Liver (tissue), 9 donors: ENCODE data around the gene TBC1D10B. TPM values are rescaled to one million over a fixed set of nuclear protein-coding genes. Genes with fewer than 3 reads are reported as not detected.
"Not testable (repeated sequence)": the region's sequence is repeated elsewhere in the genome, so short reads cannot be mapped to it uniquely, and the experiment has no call there.

Source experiments
- DNase-seq: peaks from one replicate; pipeline ENCODE4 v3.0.0-alpha.2; 2017; ENCODE audit warnings: low spot score
- H3K27ac ChIP-seq, 2 donors: one replicate each; pipeline ENCODE4 v1.7.0; 2013; ENCODE audit warnings: inconsistent platforms in 2 of 2, low read length in 2 of 2, control low read depth in 1 of 2, low read depth in 1 of 2, mild to moderate bottlenecking in 1 of 2
- H3K27me3 ChIP-seq, 4 donors: one replicate each; pipeline versions ENCODE4 v1.6.1 to v1.7.0; 2013; ENCODE audit warnings: low read length in 3 of 4, inconsistent platforms in 1 of 4, mild to moderate bottlenecking in 1 of 4, moderate library complexity in 1 of 4; ENCODE audit not compliant: control insufficient read depth in 4 of 4, insufficient read depth in 4 of 4
- H3K36me3 ChIP-seq, 4 donors: one replicate each; pipeline versions ENCODE4 v1.6.1 to v1.7.0; 2013; ENCODE audit warnings: low read length in 3 of 4, mild to moderate bottlenecking in 3 of 4, low read depth in 1 of 4, moderate library complexity in 1 of 4; ENCODE audit not compliant: control insufficient read depth in 4 of 4, insufficient read depth in 3 of 4
- H3K4me1 ChIP-seq, 4 donors: one replicate each; pipeline versions ENCODE4 v1.6.1 to v1.7.0; 2013; ENCODE audit warnings: low read length in 3 of 4, mild to moderate bottlenecking in 3 of 4, moderate library complexity in 1 of 4; ENCODE audit not compliant: control insufficient read depth in 4 of 4, insufficient read depth in 4 of 4
- H3K4me3 ChIP-seq, 3 donors: one replicate each; pipeline versions ENCODE4 v1.6.1 to v1.7.0; 2013; ENCODE audit warnings: low read length in 3 of 3, control low read depth in 1 of 3, low read depth in 1 of 3, mild to moderate bottlenecking in 1 of 3
- H3K9ac ChIP-seq, 2 donors: one replicate each; pipeline ENCODE4 v1.7.0; 2013; ENCODE audit warnings: low read length in 2 of 2, mild to moderate bottlenecking in 2 of 2, moderate library complexity in 2 of 2, control low read depth in 1 of 2, low read depth in 1 of 2
- H3K9me3 ChIP-seq, 4 donors: one replicate each; pipeline versions ENCODE4 v1.6.1 to v1.7.0; 2013; ENCODE audit warnings: low read length in 3 of 4; ENCODE audit not compliant: control insufficient read depth in 4 of 4
- HNF4A ChIP-seq, 2 donors: conservative IDR thresholded peaks; 2 replicates each; pipeline ENCODE4 v1.6.1; 2016; ENCODE audit warnings: antibody characterized with exemption in 2 of 2, mild to moderate bottlenecking in 2 of 2
- YY1 ChIP-seq: IDR thresholded peaks from 2 replicates; pipeline ENCODE4 v1.6.1; 2016; ENCODE audit warnings: antibody characterized with exemption, mild to moderate bottlenecking
- WGBS: extraction: QIAGEN DNeasy Blood & Tissue Kit; methylation state at CpG from one replicate; pipeline ENCODE4 v1.1.7; 2013; 5-methylcytosine and 5-hydroxymethylcytosine counted together
- polyA plus RNA-seq, 2 donors: library from polyadenylated mRNA; stranded (reverse) in 1 of 2; unstranded in 1 of 2; fragments of 200-250 nt in 1 of 2; fragments of >200 nt in 1 of 2; fragmentation: Nextera tagmentation in 1 of 2; extraction: Ambion mirVana in 1 of 2; gene quantifications; one replicate each; pipeline versions ENCODE4 v1.2.1 to v1.2.3, GENCODE V29; 2013 to 2015
- total RNA-seq, 2 donors: library from RNA; depleted of rRNA; stranded (reverse); fragments of >200 nt; gene quantifications; one replicate each; pipeline ENCODE4 v1.2.3, GENCODE V29; 2014
- TF ChIP-seq, protein P1 (sequence below): IDR thresholded peaks from 2 replicates; pipeline ENCODE4 v1.6.1; 2016; ENCODE audit warnings: antibody characterized with exemption, mild to moderate bottlenecking
- donor health status: healthy.
- donor health status: healthy.
- donor health status: healthy.
- donor health status: healthy.
- donor health status: healthy.

Gene TBC1D10B
- total and polyA plus RNA-seq, 4 donors, result 3.6 to 16.5 (median 12.6) TPM

DNA sequence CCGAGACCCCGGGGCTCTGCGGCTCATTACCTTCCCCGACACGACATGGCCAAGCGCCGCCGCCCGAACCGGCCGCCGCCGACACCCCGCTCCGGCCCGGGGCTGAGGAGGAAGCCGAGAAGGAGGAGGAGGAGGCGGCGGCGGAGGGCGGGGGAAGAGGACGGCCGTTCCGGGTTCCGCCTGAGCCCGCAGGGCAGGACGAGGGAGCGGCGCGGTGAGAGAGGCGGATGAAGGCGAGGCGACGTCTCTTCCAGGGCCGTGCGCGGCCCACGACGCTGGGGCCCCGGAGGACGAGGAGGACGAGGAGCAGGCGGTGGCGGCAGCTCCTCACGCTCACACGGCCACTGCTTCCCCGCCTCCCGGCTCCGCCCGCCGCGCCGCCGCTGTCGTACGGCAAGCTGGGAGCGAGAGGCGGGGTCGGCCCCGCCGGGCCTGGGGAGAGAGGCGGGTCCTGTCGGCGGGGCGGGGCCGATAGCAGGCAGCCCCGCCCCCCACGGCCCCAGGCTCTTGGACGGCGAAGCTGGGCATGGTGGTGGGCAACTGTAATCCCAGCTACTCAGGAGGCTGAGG is 35.2 kb downstream of the TBC1D10B start:
- Histone ChIP-seq H3K4me1 (peaks cover 0 to 12% (median 6%) of the 10 kb centered on the region in 4 donors), H3K4me3 (peak overlapping the region; percentile 44 to 57 (median 53)), H3K27ac (peak overlapping the region; percentile 79 to 85), H3K9ac (peak overlapping the region in 1 of 2 donors; percentile 56)
- not testable (repeated sequence) for H3K36me3 ChIP-seq, H3K9me3 ChIP-seq, H3K27me3 ChIP-seq
- DNase-seq, result peak; percentile 83
- WGBS, result under 1% methylated on average over 70 of the region's 70 CpGs
- peak; percentile 2 for TF ChIP-seq YY1
- TF ChIP-seq, protein P1, sequence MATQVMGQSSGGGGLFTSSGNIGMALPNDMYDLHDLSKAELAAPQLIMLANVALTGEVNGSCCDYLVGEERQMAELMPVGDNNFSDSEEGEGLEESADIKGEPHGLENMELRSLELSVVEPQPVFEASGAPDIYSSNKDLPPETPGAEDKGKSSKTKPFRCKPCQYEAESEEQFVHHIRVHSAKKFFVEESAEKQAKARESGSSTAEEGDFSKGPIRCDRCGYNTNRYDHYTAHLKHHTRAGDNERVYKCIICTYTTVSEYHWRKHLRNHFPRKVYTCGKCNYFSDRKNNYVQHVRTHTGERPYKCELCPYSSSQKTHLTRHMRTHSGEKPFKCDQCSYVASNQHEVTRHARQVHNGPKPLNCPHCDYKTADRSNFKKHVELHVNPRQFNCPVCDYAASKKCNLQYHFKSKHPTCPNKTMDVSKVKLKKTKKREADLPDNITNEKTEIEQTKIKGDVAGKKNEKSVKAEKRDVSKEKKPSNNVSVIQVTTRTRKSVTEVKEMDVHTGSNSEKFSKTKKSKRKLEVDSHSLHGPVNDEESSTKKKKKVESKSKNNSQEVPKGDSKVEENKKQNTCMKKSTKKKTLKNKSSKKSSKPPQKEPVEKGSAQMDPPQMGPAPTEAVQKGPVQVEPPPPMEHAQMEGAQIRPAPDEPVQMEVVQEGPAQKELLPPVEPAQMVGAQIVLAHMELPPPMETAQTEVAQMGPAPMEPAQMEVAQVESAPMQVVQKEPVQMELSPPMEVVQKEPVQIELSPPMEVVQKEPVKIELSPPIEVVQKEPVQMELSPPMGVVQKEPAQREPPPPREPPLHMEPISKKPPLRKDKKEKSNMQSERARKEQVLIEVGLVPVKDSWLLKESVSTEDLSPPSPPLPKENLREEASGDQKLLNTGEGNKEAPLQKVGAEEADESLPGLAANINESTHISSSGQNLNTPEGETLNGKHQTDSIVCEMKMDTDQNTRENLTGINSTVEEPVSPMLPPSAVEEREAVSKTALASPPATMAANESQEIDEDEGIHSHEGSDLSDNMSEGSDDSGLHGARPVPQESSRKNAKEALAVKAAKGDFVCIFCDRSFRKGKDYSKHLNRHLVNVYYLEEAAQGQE, result peak; percentile 22

DNA sequence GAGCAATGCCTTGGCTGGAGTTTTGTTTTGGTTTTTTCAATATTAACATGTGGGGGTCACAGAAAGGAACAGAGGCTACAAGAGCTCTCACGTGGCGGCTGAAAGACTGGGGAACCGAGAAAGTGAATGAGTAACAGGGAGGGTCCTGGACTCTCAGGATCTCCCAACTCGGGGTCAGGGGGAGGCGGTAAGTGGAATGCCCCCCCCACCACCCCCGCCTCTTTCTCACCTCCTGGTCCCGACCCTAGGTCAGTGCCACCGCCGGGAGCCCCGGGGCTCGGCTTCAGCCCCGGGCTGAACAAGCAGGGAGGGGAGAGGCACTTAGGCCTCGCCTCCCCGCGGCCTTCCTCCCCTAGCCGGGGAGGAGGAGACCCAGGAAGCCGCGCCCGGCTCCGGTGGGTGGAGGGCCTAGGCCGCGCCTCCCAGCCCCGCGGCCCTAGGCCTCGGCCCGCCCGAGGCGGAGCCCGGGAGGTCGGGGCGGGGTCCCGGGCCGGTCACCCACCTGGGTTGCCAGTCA is 35.8 kb downstream of the TBC1D10B start:
- H3K36me3 ChIP-seq, H3K27me3 ChIP-seq, H3K9me3 ChIP-seq, H3K4me1 ChIP-seq: not testable (repeated sequence)
- Histone ChIP-seq H3K9ac (peak overlapping the region in 1 of 2 donors; percentile 22), H3K27ac (peak overlapping the region; percentile 77 to 79), H3K4me3 (peak overlapping the region in 2 of 3 donors; percentile 52 to 57)
- peak; percentile 80 for DNase-seq
- under 1% methylated on average over 26 of the region's 33 CpGs for WGBS
- peak in 1 of 2 donors; percentile 3 for TF ChIP-seq HNF4A (conservative IDR thresholded peaks at IDR 0.05)

DNA sequence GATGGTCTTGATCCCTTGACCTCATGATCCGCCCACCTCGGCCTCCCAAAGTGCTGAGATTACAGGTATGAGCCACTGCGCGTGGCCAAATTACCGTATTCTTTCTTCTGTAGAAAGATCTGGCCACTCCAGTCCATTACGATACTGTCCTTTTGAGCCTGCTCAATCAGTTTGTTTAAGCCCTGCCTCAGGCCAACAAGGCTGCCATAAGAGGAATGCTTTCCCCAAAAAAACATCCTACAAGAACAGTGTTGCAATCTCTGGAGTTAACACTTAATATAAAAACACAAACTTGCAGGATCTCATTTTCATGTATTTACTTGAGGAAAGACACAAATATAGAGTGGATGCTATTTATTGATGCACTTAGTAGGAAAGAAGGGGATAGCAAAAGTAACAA is 46.1 kb downstream of the TBC1D10B start:
- not testable (repeated sequence) for H3K9ac ChIP-seq, H3K36me3 ChIP-seq, H3K4me3 ChIP-seq, H3K9me3 ChIP-seq, H3K4me1 ChIP-seq, H3K27ac ChIP-seq, H3K27me3 ChIP-seq, DNase-seq
- 89% methylated on average over 6 of the region's 6 CpGs for WGBS

DNA sequence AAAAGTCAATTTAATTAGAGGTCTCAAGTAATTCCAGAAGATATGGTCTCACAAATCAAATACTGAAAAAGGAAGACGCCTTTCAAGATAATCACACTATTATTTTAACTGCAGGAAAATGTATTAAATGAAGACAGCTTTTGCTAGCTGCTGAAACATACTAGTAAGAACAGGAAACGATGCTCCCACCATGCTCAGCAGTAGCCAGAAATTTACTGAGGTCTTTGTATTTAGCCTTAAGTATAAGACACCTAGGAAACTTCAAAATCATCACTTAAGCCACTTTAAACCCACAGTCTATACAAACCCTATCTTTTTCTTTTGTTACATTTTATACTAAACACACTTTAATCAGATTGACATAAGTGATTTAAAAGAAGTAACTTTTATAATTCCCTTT is 51.6 kb downstream of the TBC1D10B start:
- not testable (repeated sequence) for H3K9me3 ChIP-seq, DNase-seq, H3K4me3 ChIP-seq, H3K27ac ChIP-seq, H3K27me3 ChIP-seq, H3K36me3 ChIP-seq, H3K4me1 ChIP-seq, H3K9ac ChIP-seq
- WGBS, result 80% methylated on average over 2 of the region's 2 CpGs

DNA sequence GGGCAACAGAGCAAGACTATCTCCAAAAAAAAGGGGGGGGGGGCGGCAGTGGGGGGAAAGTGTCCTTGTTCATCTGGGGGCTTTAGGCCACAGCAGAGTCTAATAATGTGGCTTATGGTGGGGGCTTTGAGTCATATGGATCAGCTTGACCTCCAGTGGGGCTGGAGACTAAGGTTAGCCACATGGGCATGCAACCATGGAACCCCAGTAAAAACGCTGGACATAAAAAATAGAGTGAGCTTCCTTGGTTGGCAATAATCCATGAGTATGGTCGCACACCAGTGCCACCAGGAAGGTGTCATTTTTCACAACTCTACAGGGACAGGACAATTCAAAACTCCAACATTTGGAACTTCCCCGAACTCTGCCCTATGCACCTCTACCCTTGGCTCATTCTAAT is 59.4 kb downstream of the TBC1D10B start:
- not testable (repeated sequence) for H3K27me3 ChIP-seq, H3K4me1 ChIP-seq, DNase-seq, H3K36me3 ChIP-seq, H3K27ac ChIP-seq, H3K9ac ChIP-seq, H3K4me3 ChIP-seq, H3K9me3 ChIP-seq
- WGBS, result 81% methylated on average over 3 of the region's 4 CpGs

DNA sequence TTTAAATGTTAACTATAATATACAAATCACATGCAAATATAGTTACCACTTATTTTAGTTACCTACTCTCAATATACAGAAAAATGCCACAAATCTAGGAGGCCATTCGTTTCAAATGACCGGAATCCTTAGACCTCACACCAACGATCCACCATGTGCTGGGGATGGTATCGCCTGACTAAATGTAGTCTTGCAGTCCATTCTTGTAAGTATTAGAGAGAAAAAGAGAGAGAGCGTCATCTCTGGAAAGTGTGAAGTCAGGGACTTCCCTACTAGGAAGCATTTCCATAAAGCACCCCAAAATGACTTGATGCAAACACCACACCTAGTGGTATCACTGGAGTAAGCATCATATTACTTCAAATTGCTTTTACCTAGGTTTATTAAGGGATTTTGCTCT is 61.0 kb downstream of the TBC1D10B start:
- not testable (repeated sequence) for H3K27me3 ChIP-seq, H3K36me3 ChIP-seq, DNase-seq, H3K4me3 ChIP-seq, H3K27ac ChIP-seq, H3K4me1 ChIP-seq, H3K9ac ChIP-seq, H3K9me3 ChIP-seq
- WGBS, result 92% methylated on average over 5 of the region's 5 CpGs
